Measurements from ENCODE around the gene TAS1R2. TPM values are rescaled to one million over a fixed set of nuclear protein-coding genes. Genes with fewer than 3 reads are reported as not detected.

TAS1R2 gene
- total and polyA plus RNA-seq, 2 of the 13 experiments (the other 11 are each of a cell fraction or from before 2014, with no cell fraction given), result not detected

- Histone ChIP-seq H3K36me3 (replicated peaks in 1 of 2; ENCODE audit: control insufficient read depth in 1 of 2, insufficient read depth in 2 of 2, low read length in 2 of 2) (no peaks in the 10 kb centered on the region), H2AFZ (ENCODE audit: low read length) (no peak overlapping the region), H3K4me1 (ENCODE audit: insufficient read depth, low read length) (peaks cover 7% of the 10 kb centered on the region), H3K27ac (ENCODE audit: extremely low read length, insufficient read depth, low read length) (no peak overlapping the region), H3K4me3 (replicated peaks in 1 of 3; ENCODE audit: insufficient read depth in 1 of 3, low read depth in 2 of 3, low read length in 3 of 3) (no peak overlapping the region), H4K20me1 (ENCODE audit: insufficient read depth, low read length) (no peaks in the 10 kb centered on the region), H3K79me2 (ENCODE audit: insufficient read depth, low read length) (no peaks in the 10 kb centered on the region), H3K9me3 (ENCODE audit: low read length) (no peaks in the 10 kb centered on the region), H3K9ac (ENCODE audit: insufficient read depth, low read depth, low read length) (no peak overlapping the region), H3K27me3 (ENCODE audit: control insufficient read depth in 1 of 2, insufficient read depth in 2 of 2, low read length in 2 of 2) (peaks cover 4 to 38% of the 10 kb centered on the region in 2 experiments; a peak in 4 of 5 replicates), H3K4me2 (ENCODE audit: low read depth, low read length) (no peak overlapping the region)
- no TSS peak for BruUV-seq (replicated peaks)
- peak; percentile 81 for TF ChIP-seq ZNF768 (CRISPR knock-in tag; IDR thresholded peaks at IDR 0.05)
- TF ChIP-seq ZNF780A (CRISPR knock-in tag; IDR thresholded peaks at IDR 0.05), result no peak
- TF ChIP-seq, protein P1, sequence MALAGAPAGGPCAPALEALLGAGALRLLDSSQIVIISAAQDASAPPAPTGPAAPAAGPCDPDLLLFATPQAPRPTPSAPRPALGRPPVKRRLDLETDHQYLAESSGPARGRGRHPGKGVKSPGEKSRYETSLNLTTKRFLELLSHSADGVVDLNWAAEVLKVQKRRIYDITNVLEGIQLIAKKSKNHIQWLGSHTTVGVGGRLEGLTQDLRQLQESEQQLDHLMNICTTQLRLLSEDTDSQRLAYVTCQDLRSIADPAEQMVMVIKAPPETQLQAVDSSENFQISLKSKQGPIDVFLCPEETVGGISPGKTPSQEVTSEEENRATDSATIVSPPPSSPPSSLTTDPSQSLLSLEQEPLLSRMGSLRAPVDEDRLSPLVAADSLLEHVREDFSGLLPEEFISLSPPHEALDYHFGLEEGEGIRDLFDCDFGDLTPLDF (CRISPR knock-in tag; IDR thresholded peaks at IDR 0.05), result no peak
- no peak for TF ChIP-seq POLR2G (IDR thresholded peaks at IDR 0.05; ENCODE audit: low read depth, low read length)
- no peak for TF ChIP-seq ATF3 (CRISPR knock-in tag; IDR thresholded peaks at IDR 0.05)
- TF ChIP-seq NBN (conservative IDR thresholded peaks at IDR 0.05), result no peak
- TF ChIP-seq HINFP (CRISPR knock-in tag; IDR thresholded peaks at IDR 0.05; ENCODE audit: low read depth), result no peak
- TF ChIP-seq SNAI1 (CRISPR knock-in tag; IDR thresholded peaks at IDR 0.05; ENCODE audit: borderline replicate concordance), result no peak
- no peak for DNase-seq (ENCODE audit: low spot score)
- ChIA-PET POLR2A (no interaction called here), CTCF (ENCODE audit: low intra/inter-chr PET ratio, low total read pairs) (no interaction called here)
- no peak for ATAC-seq
- no peak for FAIRE-seq
- intact Hi-C loops (cut with micrococcal nuclease; ENCODE audit: unreplicated experiment), result no loop called here
- in situ Hi-C loops (cut with HindIII; ENCODE audit: extremely low pct_ligation_motif_present, low pct_unique_long_range_greater_than_20kb), result no loop called here
- WGBS (ENCODE audit: low lambda C conversion rate), result 15% methylated on average over 8 of the region's 8 CpGs
These were observed 2.1 kb upstream of the TAS1R2 start for GRCh38 chr1:18861590-18861989.

Data from HepG2 (cell line).